Caco-2 (cell line): Measurements from ENCODE around the gene TPH2. TPM values are rescaled to one million over a fixed set of nuclear protein-coding genes. Genes with fewer than 3 reads are reported as not detected.

Experiments used
- BruUV-seq: library from RNA; stranded (reverse); fragments of 400-500 nt; replicated peaks from 2 replicates; lab custom pipeline; 2021; lab: Mats Ljungman, UMichigan
- CTCF ChIA-PET: fragments of 300-600 bp; sonication (Branson Sonifier 250); formaldehyde crosslinking; loops from one replicate; lab custom pipeline; 2022; ENCODE audit warnings: antibody characterized with exemption; lab: Charles Lee
- POLR2A ChIA-PET: fragments of 300-600 bp; sonication (Branson Sonifier 250); formaldehyde crosslinking; loops from one replicate; lab custom pipeline; 2022; ENCODE audit warnings: antibody characterized with exemption; lab: Charles Lee
- DNase-seq, 2 experiments: peaks; one replicate each; pipeline versions ENCODE4 v3.0.0 to v3.0.0-alpha.2; 2020 to 2022
- H3K27me3 ChIP-seq: replicated peaks from 2 replicates; pipeline ENCODE4 v1.6.0; 2011; ENCODE audit warnings: low read length; ENCODE audit not compliant: control insufficient read depth, insufficient read depth
- H3K36me3 ChIP-seq: 2 replicates; pipeline ENCODE4 v1.5.1; 2011; ENCODE audit warnings: low read length; ENCODE audit not compliant: control insufficient read depth, insufficient read depth
- H3K4me1 ChIP-seq: fragments of 250-450 bp; sonication (Bioruptor Pico); 2 replicates; pipeline ENCODE4 v1.5.1; 2020; ENCODE audit warnings: mild to moderate bottlenecking
- H3K4me3 ChIP-seq: 2 replicates; pipeline ENCODE4 v1.5.1; 2011; ENCODE audit warnings: low read depth, mild to moderate bottlenecking, control low read depth, low read length
- H3K9me3 ChIP-seq: fragments of 250-450 bp; sonication (Bioruptor Pico); 2 replicates; pipeline ENCODE4 v1.5.1; 2020; ENCODE audit warnings: mild to moderate bottlenecking, moderate library complexity
- H3K27ac Mint-ChIP-seq: one replicate; pipeline ENCODE4 v1.8.0; 2022; ENCODE audit warnings: mixed read lengths; ENCODE audit not compliant: unreplicated experiment
- H3K27me3 Mint-ChIP-seq: one replicate; pipeline ENCODE4 v1.8.0; 2022; ENCODE audit warnings: mixed read lengths; ENCODE audit not compliant: insufficient read depth, unreplicated experiment
- H3K36me3 Mint-ChIP-seq: one replicate; pipeline ENCODE4 v1.8.0; 2022; ENCODE audit warnings: mild to moderate bottlenecking, mixed read lengths; ENCODE audit not compliant: insufficient read depth, unreplicated experiment
- H3K4me1 Mint-ChIP-seq: one replicate; pipeline ENCODE4 v1.8.0; 2022; ENCODE audit warnings: low read depth, mixed read lengths; ENCODE audit not compliant: unreplicated experiment
- H3K4me3 Mint-ChIP-seq: one replicate; pipeline ENCODE4 v1.8.0; 2022; ENCODE audit warnings: mild to moderate bottlenecking, moderate library complexity, mixed read lengths; ENCODE audit not compliant: unreplicated experiment
- H3K9me3 Mint-ChIP-seq: one replicate; pipeline ENCODE4 v1.8.0; 2022; ENCODE audit warnings: mixed read lengths; ENCODE audit not compliant: unreplicated experiment
- CTCF ChIP-seq, 2 experiments: fragments of 200-600 bp in 1 of 2; IDR thresholded peaks; 1 replicate in 1 of 2; 2 replicates in 1 of 2; pipeline versions ENCODE4 v1.5.1 to v1.8.0; 2011 to 2022; ENCODE audit warnings: antibody characterized with exemption in 1 of 2, control low read depth in 1 of 2, inconsistent platforms in 1 of 2, low read depth in 1 of 2, low read length in 1 of 2, mild to moderate bottlenecking in 1 of 2, moderate library complexity in 1 of 2; ENCODE audit not compliant: insufficient read depth in 1 of 2, severe bottlenecking in 1 of 2, unreplicated experiment in 1 of 2
- intact Hi-C: fragments of 100-400 bp; cut with micrococcal nuclease; formaldehyde crosslinking; loops from one replicate; pipeline ENCODE4 v1.10.0; 2022; ENCODE audit not compliant: unreplicated experiment
- total RNA-seq: library from RNA; stranded (reverse); gene quantifications from 2 replicates; pipeline ENCODE4 v1.2.3, GENCODE V29; 2022

TPH2 gene
- total RNA-seq, 1 experiment from 2014 or later: not detected

GRCh38 chr12:72000969-72001648 is 62.5 kb downstream of the TPH2 start:
- no peaks in the 10 kb centered on the region for H3K4me1 ChIP-seq
- H3K9me3 ChIP-seq: no peaks in the 10 kb centered on the region
- TF ChIP-seq CTCF (IDR thresholded peaks at IDR 0.05; ENCODE audit: insufficient read depth in 1 of 2, low read depth in 1 of 2, low read length in 1 of 2, severe bottlenecking in 1 of 2, unreplicated experiment in 1 of 2): no peak
- H3K9me3 Mint-ChIP-seq: no peaks in the 10 kb centered on the region
- peaks cover 14% of the 10 kb centered on the region for H3K27me3 Mint-ChIP-seq
- no TSS peak for BruUV-seq
- POLR2A ChIA-PET: no interaction called here
- no peaks in the 10 kb centered on the region for H3K36me3 Mint-ChIP-seq
- H3K36me3 ChIP-seq: no peaks in the 10 kb centered on the region
- no peak overlapping the region for H3K4me3 ChIP-seq
- no peak overlapping the region for H3K4me3 Mint-ChIP-seq
- DNase-seq: no peak
- H3K27me3 ChIP-seq: no peaks in the 10 kb centered on the region
- intact Hi-C loops: no loop called here
- H3K27ac Mint-ChIP-seq: no peak overlapping the region
- peaks cover 6% of the 10 kb centered on the region for H3K4me1 Mint-ChIP-seq
- CTCF ChIA-PET: no interaction called here

- DNase-seq: no peak
- CTCF ChIA-PET: no interaction called here
- no peaks in the 10 kb centered on the region for H3K36me3 ChIP-seq
- no peak for TF ChIP-seq CTCF (IDR thresholded peaks at IDR 0.05; ENCODE audit: insufficient read depth in 1 of 2, low read depth in 1 of 2, low read length in 1 of 2, severe bottlenecking in 1 of 2, unreplicated experiment in 1 of 2)
- POLR2A ChIA-PET: no interaction called here
- Mint-ChIP-seq H3K27ac (no peak overlapping the region), H3K4me3 (no peak overlapping the region), H3K27me3 (peaks cover 17% of the 10 kb centered on the region), H3K4me1 (no peaks in the 10 kb centered on the region), H3K36me3 (no peaks in the 10 kb centered on the region), H3K9me3 (no peaks in the 10 kb centered on the region)
- H3K27me3 ChIP-seq: no peaks in the 10 kb centered on the region
- intact Hi-C loops: no loop called here
- H3K4me1 ChIP-seq: no peaks in the 10 kb centered on the region
- H3K9me3 ChIP-seq: no peaks in the 10 kb centered on the region
- BruUV-seq: no TSS peak
- no peak overlapping the region for H3K4me3 ChIP-seq
Observed at GRCh38 chr12:72006766-72007165, 68.1 kb downstream of the TPH2 start.

GRCh38 chr12:72010356-72010755 is 71.7 kb downstream of the TPH2 start:
- no peak for TF ChIP-seq CTCF (IDR thresholded peaks at IDR 0.05; ENCODE audit: insufficient read depth in 1 of 2, low read depth in 1 of 2, low read length in 1 of 2, severe bottlenecking in 1 of 2, unreplicated experiment in 1 of 2)
- H3K4me3 Mint-ChIP-seq: no peak overlapping the region
- no peak overlapping the region for H3K27ac Mint-ChIP-seq
- no peaks in the 10 kb centered on the region for H3K4me1 Mint-ChIP-seq
- BruUV-seq: no TSS peak
- DNase-seq: no peak
- Histone ChIP-seq H3K36me3 (no peaks in the 10 kb centered on the region), H3K4me1 (no peaks in the 10 kb centered on the region), H3K9me3 (no peaks in the 10 kb centered on the region), H3K27me3 (no peaks in the 10 kb centered on the region), H3K4me3 (no peak overlapping the region)
- intact Hi-C loops: loop anchor here (10.0 kb wide), 1 partner anchor 124 kb away; no protein-coding TSS in a partner anchor
- H3K27me3 Mint-ChIP-seq: peaks cover 10% of the 10 kb centered on the region
- ChIA-PET CTCF (interaction anchor here (0.6 kb wide), 1 partner anchor 132 kb away, joined by 4 read pairs; no protein-coding TSS in a partner anchor), POLR2A (no interaction called here)
- no peaks in the 10 kb centered on the region for H3K36me3 Mint-ChIP-seq
- H3K9me3 Mint-ChIP-seq: no peaks in the 10 kb centered on the region
